Measurements from ENCODE around the gene DERL2. TPM values are rescaled to one million over a fixed set of nuclear protein-coding genes. Genes with fewer than 3 reads are reported as not detected.

The DERL2 gene
- total and polyA plus RNA-seq, 2 donors (not counting 1 experiment from before 2014, with no cell fraction given): 34.8 to 74.2 TPM

DNA sequence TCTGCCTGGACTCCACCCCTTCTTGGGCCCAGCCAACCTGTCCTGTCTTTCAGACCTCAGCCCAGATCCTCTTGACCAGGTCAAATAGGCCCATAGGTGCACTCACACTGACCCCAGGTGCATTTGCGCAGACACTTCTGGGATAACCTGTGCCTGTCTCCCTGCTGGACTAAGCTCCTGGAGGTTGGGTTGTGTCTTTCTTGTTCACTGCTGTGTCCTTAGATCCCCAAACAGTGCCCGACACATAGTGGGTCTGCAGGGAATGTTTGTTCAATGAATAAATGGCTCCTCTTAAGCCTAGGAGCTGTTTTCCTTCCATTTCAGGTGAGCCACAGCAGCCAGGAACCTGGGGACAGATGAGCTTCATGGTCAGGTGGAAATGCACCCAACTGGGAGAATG lies 49.5 kb upstream of the DERL2 start:
- H3K4me1 ChIP-seq (ENCODE audit: control insufficient read depth in 2 of 2, insufficient read depth in 2 of 2, low read length in 2 of 2): no peaks in the 10 kb centered on the region
- H2AFZ ChIP-seq (ENCODE audit: insufficient read depth, low read depth, low read length, poor library complexity, severe bottlenecking): no peak overlapping the region
- Mint-ChIP-seq H3K27ac (no peak overlapping the region), H3K9me3 (ENCODE audit: insufficient read depth) (no peaks in the 10 kb centered on the region), H3K4me3 (no peak overlapping the region), H3K4me1 (no peaks in the 10 kb centered on the region), H3K27me3 (no peaks in the 10 kb centered on the region)
- ATAC-seq (ENCODE audit: low read depth): no peak
- intact Hi-C loops (cut with micrococcal nuclease): no loop called here
- H3K4me3 ChIP-seq (ENCODE audit: control extremely low read depth in 1 of 5, extremely low read depth in 1 of 5, insufficient read depth in 1 of 5, low read depth in 2 of 5, low read length in 4 of 5): no peak overlapping the region
- H3K36me3 ChIP-seq (replicated peaks in 1 of 2; ENCODE audit: control extremely low read depth in 1 of 2, control insufficient read depth in 1 of 2, extremely low read depth in 1 of 2, insufficient read depth in 2 of 2, low read length in 1 of 2): peaks cover 6 to 69% of the 10 kb centered on the region in 2 experiments
- H3K27ac ChIP-seq (ENCODE audit: low read length in 2 of 2): no peak overlapping the region
- CTCF ChIA-PET: no interaction called here
- 95% methylated on average over 2 of the region's 2 CpGs for WGBS (ENCODE audit: insufficient coverage)
- H4K20me1 ChIP-seq (ENCODE audit: control insufficient read depth, insufficient read depth, low read length, poor library complexity, severe bottlenecking): no peaks in the 10 kb centered on the region
- no peak overlapping the region for H3K9ac ChIP-seq (ENCODE audit: low read length)
- DNase-seq: no peak
- H3K9me3 ChIP-seq (ENCODE audit: control extremely low read depth in 1 of 3, control insufficient read depth in 2 of 3, insufficient read depth in 1 of 3, low read length in 2 of 3): no peaks in the 10 kb centered on the region
- H3K79me2 ChIP-seq (ENCODE audit: control insufficient read depth, insufficient read depth, low read length): no peaks in the 10 kb centered on the region
- POLR2A ChIA-PET: no interaction called here
- no peaks in the 10 kb centered on the region for H3K27me3 ChIP-seq (replicated peaks in 1 of 4; ENCODE audit: control extremely low read depth in 1 of 4, control insufficient read depth in 3 of 4, insufficient read depth in 4 of 4, low read length in 3 of 4)
- TF ChIP-seq EZH2 (IDR thresholded peaks at IDR 0.05; ENCODE audit: borderline replicate concordance, insufficient read depth, low read depth, low read length, poor library complexity, severe bottlenecking): no peak
- TF ChIP-seq, protein P1, sequence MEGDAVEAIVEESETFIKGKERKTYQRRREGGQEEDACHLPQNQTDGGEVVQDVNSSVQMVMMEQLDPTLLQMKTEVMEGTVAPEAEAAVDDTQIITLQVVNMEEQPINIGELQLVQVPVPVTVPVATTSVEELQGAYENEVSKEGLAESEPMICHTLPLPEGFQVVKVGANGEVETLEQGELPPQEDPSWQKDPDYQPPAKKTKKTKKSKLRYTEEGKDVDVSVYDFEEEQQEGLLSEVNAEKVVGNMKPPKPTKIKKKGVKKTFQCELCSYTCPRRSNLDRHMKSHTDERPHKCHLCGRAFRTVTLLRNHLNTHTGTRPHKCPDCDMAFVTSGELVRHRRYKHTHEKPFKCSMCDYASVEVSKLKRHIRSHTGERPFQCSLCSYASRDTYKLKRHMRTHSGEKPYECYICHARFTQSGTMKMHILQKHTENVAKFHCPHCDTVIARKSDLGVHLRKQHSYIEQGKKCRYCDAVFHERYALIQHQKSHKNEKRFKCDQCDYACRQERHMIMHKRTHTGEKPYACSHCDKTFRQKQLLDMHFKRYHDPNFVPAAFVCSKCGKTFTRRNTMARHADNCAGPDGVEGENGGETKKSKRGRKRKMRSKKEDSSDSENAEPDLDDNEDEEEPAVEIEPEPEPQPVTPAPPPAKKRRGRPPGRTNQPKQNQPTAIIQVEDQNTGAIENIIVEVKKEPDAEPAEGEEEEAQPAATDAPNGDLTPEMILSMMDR (IDR thresholded peaks at IDR 0.05): no peak
- H3K4me2 ChIP-seq (replicated peaks; ENCODE audit: low read depth, low read length, poor library complexity, severe bottlenecking): no peak overlapping the region

DNA sequence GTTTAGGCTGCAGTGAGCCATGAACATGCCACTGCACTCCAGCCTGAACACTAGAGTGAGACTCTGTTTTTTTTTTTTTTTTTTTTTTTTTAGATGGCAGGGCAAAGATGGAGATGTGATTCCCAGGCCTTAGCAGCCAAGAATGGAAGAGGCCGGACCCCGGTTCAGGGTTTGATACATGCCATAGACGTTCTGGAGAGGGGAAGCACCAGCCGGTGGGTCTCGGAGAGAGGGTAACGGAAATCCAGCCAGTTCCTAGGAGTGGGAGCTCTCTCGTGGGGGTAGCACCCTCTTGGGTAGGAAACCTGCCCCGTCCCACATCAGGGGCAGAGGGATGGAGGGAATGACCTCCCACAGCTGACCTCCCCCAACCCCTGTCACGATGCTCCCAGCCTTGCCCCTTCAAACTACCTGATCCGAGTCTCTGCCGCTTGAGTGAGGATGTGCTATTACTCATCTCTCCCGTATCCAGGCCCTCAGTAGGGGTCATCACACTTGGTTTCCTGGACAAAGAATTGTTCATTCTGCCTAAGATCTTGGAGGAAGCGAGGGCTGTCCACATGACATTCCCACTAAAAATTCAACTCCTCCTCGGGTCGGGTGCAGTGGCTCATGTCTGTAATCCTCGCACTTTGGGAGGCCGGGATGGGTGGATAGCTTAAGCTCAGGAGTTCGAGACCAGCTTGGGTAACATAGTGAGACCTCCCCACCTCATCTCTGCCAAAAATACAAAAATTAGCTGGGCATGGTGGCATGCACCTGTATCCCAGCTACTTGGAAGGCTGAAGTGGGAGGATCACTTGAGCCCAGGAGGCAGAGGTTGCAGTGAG lies 47.7 kb upstream of the DERL2 start:
- ATAC-seq (ENCODE audit: low read depth): no peak
- H2AFZ ChIP-seq (ENCODE audit: insufficient read depth, low read depth, low read length, poor library complexity, severe bottlenecking): no peak overlapping the region
- H3K4me2 ChIP-seq (replicated peaks; ENCODE audit: low read depth, low read length, poor library complexity, severe bottlenecking): no peak overlapping the region
- no peaks in the 10 kb centered on the region for H3K27me3 ChIP-seq (replicated peaks in 1 of 4; ENCODE audit: control extremely low read depth in 1 of 4, control insufficient read depth in 3 of 4, insufficient read depth in 4 of 4, low read length in 3 of 4)
- H3K4me1 Mint-ChIP-seq: no peaks in the 10 kb centered on the region
- H3K9me3 Mint-ChIP-seq (ENCODE audit: insufficient read depth): no peaks in the 10 kb centered on the region
- no peak overlapping the region for H3K27ac ChIP-seq (ENCODE audit: low read length in 2 of 2)
- DNase-seq: no peak
- ChIA-PET CTCF (interaction anchor here (0.6 kb wide), 1 partner anchor 939 kb away, joined by 3 read pairs; no protein-coding TSS in a partner anchor), POLR2A (no interaction called here)
- H3K27me3 Mint-ChIP-seq: no peaks in the 10 kb centered on the region
- H3K79me2 ChIP-seq (ENCODE audit: control insufficient read depth, insufficient read depth, low read length): no peaks in the 10 kb centered on the region
- no peak overlapping the region for H3K4me3 Mint-ChIP-seq
- H3K9ac ChIP-seq (ENCODE audit: low read length): no peak overlapping the region
- no peaks in the 10 kb centered on the region for H3K9me3 ChIP-seq (ENCODE audit: control extremely low read depth in 1 of 3, control insufficient read depth in 2 of 3, insufficient read depth in 1 of 3, low read length in 2 of 3)
- no peaks in the 10 kb centered on the region for H3K4me1 ChIP-seq (ENCODE audit: control insufficient read depth in 2 of 2, insufficient read depth in 2 of 2, low read length in 2 of 2)
- H3K27ac Mint-ChIP-seq: no peak overlapping the region
- peaks cover 6 to 61% of the 10 kb centered on the region in 2 experiments for H3K36me3 ChIP-seq (replicated peaks in 1 of 2; ENCODE audit: control extremely low read depth in 1 of 2, control insufficient read depth in 1 of 2, extremely low read depth in 1 of 2, insufficient read depth in 2 of 2, low read length in 1 of 2)
- TF ChIP-seq, protein P1 (IDR thresholded peaks at IDR 0.05): no peak
- TF ChIP-seq EZH2 (IDR thresholded peaks at IDR 0.05; ENCODE audit: borderline replicate concordance, insufficient read depth, low read depth, low read length, poor library complexity, severe bottlenecking): no peak
- no peaks in the 10 kb centered on the region for H4K20me1 ChIP-seq (ENCODE audit: control insufficient read depth, insufficient read depth, low read length, poor library complexity, severe bottlenecking)
- WGBS (ENCODE audit: insufficient coverage): 96% methylated on average over 11 of the region's 18 CpGs
- intact Hi-C loops (cut with micrococcal nuclease): no loop called here
- H3K4me3 ChIP-seq (ENCODE audit: control extremely low read depth in 1 of 5, extremely low read depth in 1 of 5, insufficient read depth in 1 of 5, low read depth in 2 of 5, low read length in 4 of 5): no peak overlapping the region

All from B cell (primary cell).